HEK293T (cell line): ENCODE measurements around the gene VSTM2L.

Experiments used
- CTCF ChIA-PET: fragments of 350-600 bp; formaldehyde crosslinking; extraction: SDS; loops from one replicate; lab custom pipeline; 2021; ENCODE audit warnings: antibody characterized with exemption, inconsistent platforms; lab: Yijun Ruan, JAX
- POLR2A ChIA-PET: fragments of 350-600 bp; formaldehyde crosslinking; extraction: SDS; loops from one replicate; lab custom pipeline; 2020; ENCODE audit warnings: antibody characterized with exemption, inconsistent platforms; lab: Yijun Ruan, JAX
- DNase-seq: peaks from one replicate; pipeline ENCODE4 v3.0.0; 2012; ENCODE audit warnings: mixed read lengths; ENCODE audit errors: extremely low spot score
- ARNT ChIP-seq: fragments of 450-650 bp; IDR thresholded peaks from 2 replicates; pipeline ENCODE4 v1.6.1; 2017; ENCODE audit warnings: mild to moderate bottlenecking
- BHLHE40 ChIP-seq: fragments of 450-650 bp; IDR thresholded peaks from 2 replicates; pipeline ENCODE4 v1.6.1; 2016; ENCODE audit warnings: mild to moderate bottlenecking, moderate library complexity, borderline replicate concordance
- CTBP1 ChIP-seq: fragments of 450-650 bp; IDR thresholded peaks from 2 replicates; pipeline ENCODE4 v1.6.1; 2016; ENCODE audit warnings: borderline replicate concordance
- ELF4 ChIP-seq: fragments of 450-650 bp; IDR thresholded peaks from 2 replicates; pipeline ENCODE4 v1.6.1; 2017; ENCODE audit warnings: antibody characterized with exemption
- FOXA1 ChIP-seq: fragments of 450-650 bp; IDR thresholded peaks from 2 replicates; pipeline ENCODE4 v1.6.1; 2016; ENCODE audit warnings: mild to moderate bottlenecking
- FOXK2 ChIP-seq: fragments of 450-650 bp; IDR thresholded peaks from 2 replicates; pipeline ENCODE4 v1.6.1; 2016; ENCODE audit warnings: mild to moderate bottlenecking
- FOXM1 ChIP-seq: fragments of 450-650 bp; IDR thresholded peaks from 2 replicates; pipeline ENCODE4 v1.6.1; 2017; ENCODE audit warnings: mild to moderate bottlenecking, borderline replicate concordance
- HDGF ChIP-seq: fragments of 450-650 bp; IDR thresholded peaks from 2 replicates; pipeline ENCODE4 v1.6.1; 2017; ENCODE audit warnings: antibody characterized with exemption, borderline replicate concordance
- L3MBTL2 ChIP-seq: fragments of 450-650 bp; conservative IDR thresholded peaks from 2 replicates; pipeline ENCODE4 v1.6.1; 2016; ENCODE audit warnings: mild to moderate bottlenecking
- LEF1 ChIP-seq: fragments of 450-650 bp; IDR thresholded peaks from 2 replicates; pipeline ENCODE4 v1.6.1; 2017; ENCODE audit warnings: mild to moderate bottlenecking, borderline replicate concordance
- NFRKB ChIP-seq: fragments of 450-650 bp; IDR thresholded peaks from 2 replicates; pipeline ENCODE4 v1.6.1; 2016; ENCODE audit warnings: mild to moderate bottlenecking, moderate library complexity
- SP1 ChIP-seq: fragments of 450-650 bp; IDR thresholded peaks from 2 replicates; pipeline ENCODE4 v1.6.1; 2017
- SUZ12 ChIP-seq: fragments of 450-650 bp; IDR thresholded peaks from 2 replicates; pipeline ENCODE4 v1.6.1; 2016; ENCODE audit warnings: mild to moderate bottlenecking
- TARDBP ChIP-seq: fragments of 450-650 bp; IDR thresholded peaks from 2 replicates; pipeline ENCODE4 v1.6.1; 2016
- ZNF384 ChIP-seq: fragments of 450-650 bp; IDR thresholded peaks from 2 replicates; pipeline ENCODE4 v1.6.1; 2016
- TF ChIP-seq, protein P1 (sequence below): fragments of 450-650 bp; IDR thresholded peaks from 2 replicates; pipeline ENCODE4 v1.6.1; 2016

Gene VSTM2L

DNA sequence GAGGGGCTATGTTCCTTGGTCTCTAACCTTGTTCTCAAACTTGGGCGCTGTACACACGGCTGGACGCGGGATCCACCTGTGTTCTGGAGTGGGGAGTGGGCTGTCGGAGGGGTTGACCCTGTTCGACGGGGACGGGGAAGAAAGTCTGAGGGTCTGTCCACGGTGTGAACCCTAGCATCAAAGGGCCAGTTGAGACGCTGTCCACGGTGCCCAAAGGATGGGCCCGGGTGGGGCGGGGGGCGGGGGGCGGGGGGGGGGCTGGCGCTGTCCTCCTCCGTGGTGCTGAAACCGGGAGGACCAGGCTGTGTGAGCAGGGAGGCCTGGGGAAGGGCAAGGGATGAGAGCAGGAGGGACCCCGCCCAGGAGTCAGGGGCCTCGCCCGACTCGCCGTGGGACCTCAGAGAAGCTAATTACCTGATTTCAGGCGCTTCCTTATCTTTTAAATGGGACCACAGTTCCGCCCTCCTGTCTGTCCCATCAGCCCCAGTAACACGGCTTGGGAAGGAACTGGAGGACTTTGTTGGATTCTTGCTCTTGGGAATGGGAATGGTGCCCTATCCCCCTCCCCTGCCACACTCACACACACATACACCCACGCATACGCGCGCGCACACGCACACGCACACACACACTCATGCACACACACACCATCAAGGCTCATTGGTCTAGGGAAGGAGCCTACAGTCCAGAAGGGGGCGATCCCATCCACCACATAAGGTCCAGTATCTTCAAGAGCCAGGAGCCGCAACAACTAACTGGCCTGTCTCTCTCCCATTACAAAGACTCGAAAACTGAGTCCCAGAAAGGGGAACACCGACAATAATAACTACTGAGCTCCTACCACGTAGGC, 1.0 kb upstream of the VSTM2L start:
- peak; percentile 56 for DNase-seq
- no peak for TF ChIP-seq FOXA1
- peak; percentile 29; the same call in 1 of the 2 replicates for TF ChIP-seq ZNF384
- no peak for TF ChIP-seq L3MBTL2
- TF ChIP-seq FOXM1: no peak
- no peak for TF ChIP-seq FOXK2
- ChIA-PET CTCF (interaction anchor here (1.2 kb wide), 1 partner anchor 20 kb away, joined by 3 read pairs; no protein-coding TSS in a partner anchor), POLR2A (no interaction called here)

DNA sequence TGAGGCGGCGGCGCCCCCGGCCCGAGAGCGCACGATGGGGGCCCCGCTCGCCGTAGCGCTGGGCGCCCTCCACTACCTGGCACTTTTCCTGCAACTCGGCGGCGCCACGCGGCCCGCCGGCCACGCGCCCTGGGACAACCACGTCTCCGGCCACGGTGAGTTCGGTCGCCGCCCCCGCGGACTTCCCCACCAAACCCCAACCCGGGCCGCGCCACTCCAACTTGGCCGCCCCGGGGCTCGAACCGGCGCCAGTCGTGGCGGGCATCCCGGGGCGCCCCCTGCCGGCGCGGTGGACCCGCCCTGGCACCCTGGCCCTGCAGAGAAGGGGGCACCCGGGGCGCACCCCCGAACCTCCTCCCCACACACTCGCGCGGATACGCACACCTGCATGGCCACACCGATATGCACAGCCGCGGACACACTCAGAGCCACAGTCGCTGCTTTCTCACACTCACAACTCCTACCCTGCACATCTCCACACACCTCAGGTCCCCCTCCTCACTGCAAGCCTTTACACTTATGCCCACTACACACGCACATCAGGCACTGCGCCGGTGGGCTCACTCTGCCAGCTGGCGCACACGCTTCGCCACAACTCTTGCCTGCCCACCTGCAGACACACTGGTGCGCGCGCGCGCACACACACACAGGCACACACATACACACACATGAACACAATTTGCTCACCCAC, 535 bp downstream of the VSTM2L start:
- CTCF ChIA-PET: interaction anchor here (1.2 kb wide), 1 partner anchor 21 kb away, joined by 3 read pairs; no protein-coding TSS in a partner anchor
- POLR2A ChIA-PET: no interaction called here
- TF ChIP-seq NFRKB (no peak), SUZ12 (no peak), L3MBTL2 (no peak)
- DNase-seq: peak; percentile 57

DNA sequence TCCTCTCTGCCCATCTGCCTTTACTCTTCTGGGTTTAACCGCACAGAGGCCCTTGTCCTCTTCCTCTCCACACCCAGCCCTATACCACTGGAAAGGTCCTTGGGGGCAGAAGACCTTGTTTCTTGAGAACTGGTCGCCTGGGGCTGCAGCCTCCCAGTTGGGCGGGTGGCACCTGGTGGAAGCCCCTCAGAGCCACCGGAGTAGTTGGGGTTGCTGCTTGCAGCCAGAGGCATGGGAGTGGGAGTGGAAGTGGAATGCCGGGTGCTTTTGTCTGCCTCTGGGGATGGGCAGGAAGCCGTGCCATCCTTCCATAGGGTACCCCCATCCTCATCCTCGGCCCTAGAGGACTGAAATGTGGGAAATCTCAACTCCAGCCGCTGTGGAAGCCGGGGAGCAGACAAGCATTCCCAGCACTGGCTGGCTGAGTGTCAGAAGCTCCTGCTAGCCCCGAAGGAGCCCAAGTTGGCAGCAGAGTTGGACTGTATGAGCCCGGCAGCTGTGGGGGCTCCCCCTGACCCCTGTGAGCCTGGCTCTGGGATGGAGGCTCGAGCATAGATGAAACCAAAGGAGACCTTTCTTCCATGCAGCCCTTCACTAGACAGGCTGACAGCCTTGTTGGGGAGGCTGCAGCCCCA, 1.2 kb downstream of the VSTM2L start:
- no peak for TF ChIP-seq BHLHE40
- no peak for TF ChIP-seq NFRKB
- TF ChIP-seq FOXA1: no peak
- TF ChIP-seq FOXK2: no peak
- no peak for TF ChIP-seq ARNT
- no peak for TF ChIP-seq HDGF
- TF ChIP-seq TARDBP: no peak
- ChIA-PET POLR2A (no interaction called here), CTCF (no interaction called here)
- DNase-seq: no peak

DNA sequence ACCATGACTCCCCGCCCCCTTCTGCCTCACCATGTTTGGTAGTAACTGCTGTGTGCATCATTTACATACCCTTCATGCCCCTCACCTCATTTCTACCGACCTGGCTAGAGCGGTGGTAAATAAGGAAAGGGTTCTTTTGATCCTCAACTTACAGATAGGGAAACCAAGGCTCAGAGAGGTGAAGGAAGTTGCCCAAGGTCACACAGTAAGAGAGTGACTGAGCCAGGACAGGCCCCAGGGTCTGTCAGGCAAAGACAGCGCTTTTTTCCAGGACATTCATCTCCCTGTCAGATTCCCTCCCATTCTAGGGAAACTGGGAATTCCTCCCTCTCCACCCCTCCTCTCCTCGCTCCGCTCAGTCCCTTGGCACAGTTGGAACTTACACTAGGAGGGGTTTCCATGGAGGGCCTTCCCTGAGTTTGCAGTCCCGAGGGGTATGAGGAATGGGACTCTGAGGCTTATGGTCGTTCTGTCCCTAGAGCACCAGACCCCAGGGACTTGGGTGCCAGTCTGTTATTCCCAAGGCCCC, 2.0 kb downstream of the VSTM2L start:
- CTCF ChIA-PET: no interaction called here
- no peak for DNase-seq

DNA sequence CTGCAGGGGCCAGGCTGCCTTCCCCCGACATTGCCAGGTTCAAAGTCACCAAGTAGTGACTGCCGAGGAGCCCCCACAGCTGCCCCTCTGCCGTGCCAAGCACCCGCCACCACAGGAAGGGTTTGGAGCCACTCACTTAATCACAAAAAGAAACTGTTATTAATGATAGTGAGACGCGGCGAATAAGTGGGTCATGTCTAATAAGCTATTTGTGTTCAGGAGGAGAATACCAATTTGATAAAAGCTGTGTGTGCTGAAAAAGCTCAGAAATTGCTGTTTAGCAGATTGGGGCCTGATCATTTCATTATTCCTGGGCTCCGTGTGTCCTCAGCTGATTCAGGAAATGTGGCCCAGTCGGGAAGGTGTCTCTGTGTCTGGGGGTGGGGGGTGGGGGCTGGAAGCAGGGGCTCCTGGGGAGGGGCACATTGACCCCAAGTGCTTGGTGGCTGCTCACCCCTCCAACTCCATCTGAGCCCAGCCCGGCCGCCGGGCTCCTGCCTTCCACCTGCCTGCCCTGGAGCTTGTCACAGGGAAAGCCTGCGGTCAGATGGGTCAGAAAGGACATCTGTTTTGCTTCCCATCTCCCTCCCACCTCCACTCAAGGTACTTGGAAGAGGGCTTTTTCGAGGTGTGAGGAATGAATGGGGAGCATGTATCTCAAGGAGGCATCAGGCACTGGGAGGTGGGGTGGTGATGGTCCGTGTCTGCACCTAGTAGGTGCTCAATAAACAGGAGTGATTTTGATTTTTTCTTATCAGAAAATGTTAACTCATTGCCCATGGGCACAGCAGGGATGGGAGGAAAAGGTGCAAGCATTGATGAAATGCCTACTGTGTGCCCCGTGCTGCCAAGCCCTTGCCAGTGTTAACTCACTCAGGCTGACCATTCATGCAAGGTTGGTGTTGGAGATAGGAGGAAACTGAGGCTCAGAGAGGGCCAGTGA, 3.0 kb downstream of the VSTM2L start:
- ChIA-PET CTCF (no interaction called here), POLR2A (no interaction called here)
- no peak for DNase-seq
- TF ChIP-seq FOXK2: no peak

More for the DNA sequence above, 2.0 kb downstream of the VSTM2L start:
- no peak for TF ChIP-seq LEF1
- no peak for TF ChIP-seq SP1
- no peak for TF ChIP-seq TARDBP
- no peak for TF ChIP-seq SUZ12
- TF ChIP-seq HDGF: no peak
- TF ChIP-seq ZNF384: no peak
- no peak for TF ChIP-seq ARNT
- no peak for TF ChIP-seq L3MBTL2
- TF ChIP-seq BHLHE40: no peak
- TF ChIP-seq NFRKB: no peak
- TF ChIP-seq ELF4: no peak
- POLR2A ChIA-PET: no interaction called here

DNA sequence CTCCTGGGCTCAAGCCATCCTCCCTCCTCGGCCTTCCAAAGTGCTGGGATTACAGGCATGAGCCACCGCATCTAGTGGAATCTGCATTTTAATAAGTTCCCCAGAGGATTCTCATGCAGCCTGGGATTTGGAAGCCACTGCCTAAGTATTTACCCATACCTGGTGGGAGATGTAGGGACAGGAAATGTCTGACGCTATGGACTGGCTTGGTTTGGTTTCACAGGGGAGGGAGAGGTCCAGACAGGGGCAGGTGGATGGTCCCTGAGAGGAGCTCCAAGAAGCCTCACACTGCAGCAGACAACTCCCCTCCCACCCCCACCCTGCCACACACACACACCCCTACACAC, 4.4 kb downstream of the VSTM2L start:
- ChIA-PET CTCF (interaction anchor here (0.7 kb wide), 1 partner anchor 22 kb away, joined by 3 read pairs; no protein-coding TSS in a partner anchor), POLR2A (no interaction called here)
- DNase-seq: no peak
- TF ChIP-seq FOXM1 (no peak), FOXK2 (no peak), LEF1 (no peak), L3MBTL2 (no peak), ARNT (no peak), ELF4 (no peak), TARDBP (no peak), HDGF (no peak), NFRKB (no peak), CTBP1 (no peak), BHLHE40 (no peak), SUZ12 (no peak), ZNF384 (no peak), SP1 (no peak), FOXA1 (no peak)
- TF ChIP-seq, protein P1, sequence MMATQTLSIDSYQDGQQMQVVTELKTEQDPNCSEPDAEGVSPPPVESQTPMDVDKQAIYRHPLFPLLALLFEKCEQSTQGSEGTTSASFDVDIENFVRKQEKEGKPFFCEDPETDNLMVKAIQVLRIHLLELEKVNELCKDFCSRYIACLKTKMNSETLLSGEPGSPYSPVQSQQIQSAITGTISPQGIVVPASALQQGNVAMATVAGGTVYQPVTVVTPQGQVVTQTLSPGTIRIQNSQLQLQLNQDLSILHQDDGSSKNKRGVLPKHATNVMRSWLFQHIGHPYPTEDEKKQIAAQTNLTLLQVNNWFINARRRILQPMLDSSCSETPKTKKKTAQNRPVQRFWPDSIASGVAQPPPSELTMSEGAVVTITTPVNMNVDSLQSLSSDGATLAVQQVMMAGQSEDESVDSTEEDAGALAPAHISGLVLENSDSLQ: no peak
